ENCODE measurements around the gene PPFIBP1.
"Not testable (repeated sequence)": the region's sequence is repeated elsewhere in the genome, so short reads cannot be mapped to it uniquely, and the experiment has no call there.

GRCh38 chr12:27582445-27582844 is 58.4 kb downstream of the PPFIBP1 start:
- TF ChIP-seq CTCF, POLR2A, POLR2AphosphoS5 (IDR thresholded peaks at IDR 0.05): not testable (repeated sequence)

All from prostate gland (tissue), 2 donors.